NCI-H1105 (cell line): ENCODE measurements around the gene C1orf116.
A peak's percentile ranks its signal among the peaks of the same experiment; 100 is the strongest.

Experiments
- DNase-seq: peaks from one replicate; lab custom pipeline; 2025; lab: John Stamatoyannopoulos, UW

C1orf116 gene

GRCh38 chr1:206987873-206988272 is 44.7 kb downstream of the C1orf116 start:
- no peak for DNase-seq

DNA sequence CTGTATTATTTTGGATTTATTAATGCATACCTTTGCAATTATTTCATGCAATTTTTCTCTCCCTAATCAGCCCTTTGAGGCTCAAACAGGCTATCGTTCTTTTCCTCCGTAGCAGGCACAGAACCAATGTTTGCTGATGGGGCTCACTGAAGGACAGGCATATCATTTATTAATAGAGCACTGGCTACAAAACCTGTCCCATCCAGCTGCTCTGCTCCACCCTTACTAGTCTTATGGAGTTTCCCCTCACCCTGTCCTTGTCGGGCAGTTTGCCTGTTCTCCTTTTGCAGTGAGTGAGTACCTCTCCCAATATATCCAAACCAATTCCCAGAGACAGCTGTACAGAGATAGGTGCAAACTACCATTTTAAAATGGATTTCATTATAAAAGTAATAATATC is 45.7 kb downstream of the C1orf116 start:
- DNase-seq, result no peak

DNA sequence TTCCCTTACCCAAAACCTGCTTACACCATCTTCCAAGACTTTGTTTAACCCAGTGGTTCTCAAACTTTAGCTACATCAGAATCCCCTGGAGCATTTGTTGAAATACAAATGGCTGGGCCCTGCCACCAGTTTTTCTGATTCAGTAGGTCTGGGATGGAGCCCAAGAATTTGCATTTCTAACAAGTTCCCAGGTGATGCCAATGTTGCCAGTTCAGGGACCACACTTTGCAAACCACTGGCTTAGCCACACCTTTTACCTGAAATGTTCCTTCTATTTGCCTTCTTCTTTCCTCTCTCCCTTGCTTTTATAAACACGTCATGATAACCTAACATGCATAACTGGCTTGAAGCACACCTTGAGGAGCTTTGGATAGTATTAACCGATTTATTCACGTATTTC is 46.2 kb downstream of the C1orf116 start:
- DNase-seq, result no peak

GRCh38 chr1:206985162-206985749 is 47.3 kb downstream of the C1orf116 start:
- no peak for DNase-seq

- peak; percentile 24 for DNase-seq
Measured at GRCh38 chr1:206982216-206982615, 50.3 kb downstream of the C1orf116 start.

GRCh38 chr1:206979379-206980043 is 53.0 kb downstream of the C1orf116 start:
- DNase-seq, result no peak

GRCh38 chr1:206978259-206978658 is 54.3 kb downstream of the C1orf116 start:
- DNase-seq, result no peak

- DNase-seq, result peak; percentile 79
Measured at GRCh38 chr1:206975306-206975705, 57.2 kb downstream of the C1orf116 start.

GRCh38 chr1:206974140-206974539 is 58.4 kb downstream of the C1orf116 start:
- no peak for DNase-seq

- DNase-seq, result no peak
Measured at GRCh38 chr1:206972728-206973127, 59.8 kb downstream of the C1orf116 start.

GRCh38 chr1:206971029-206971655 is 61.4 kb downstream of the C1orf116 start:
- DNase-seq, result no peak

DNA sequence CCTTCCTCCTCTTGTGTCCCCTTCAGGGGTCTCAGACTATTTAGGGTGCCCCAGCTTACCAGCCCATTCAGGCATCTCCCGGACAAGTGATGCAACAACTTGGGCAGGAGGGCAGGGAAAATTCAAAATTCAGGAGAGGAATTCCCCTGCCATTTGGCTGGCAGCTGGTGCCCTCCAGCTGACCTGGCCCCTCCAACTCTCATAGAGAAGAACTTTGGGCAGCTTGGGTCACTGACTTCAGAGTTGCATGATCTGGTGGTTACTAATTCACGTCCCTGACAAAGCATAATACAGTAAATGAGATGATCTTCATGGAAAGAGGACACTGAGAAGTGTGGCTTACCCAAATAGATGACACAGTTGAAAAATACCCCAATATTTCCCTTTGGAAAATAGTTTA is 62.1 kb downstream of the C1orf116 start, which contains the start of gene FCAMR:
TSS of gene FCAMR (minus strand) at position 15 of the 400 bp plus-strand sequence. CDS start 335 bp downstream, outside the sequence.
- DNase-seq, result no peak

DNA sequence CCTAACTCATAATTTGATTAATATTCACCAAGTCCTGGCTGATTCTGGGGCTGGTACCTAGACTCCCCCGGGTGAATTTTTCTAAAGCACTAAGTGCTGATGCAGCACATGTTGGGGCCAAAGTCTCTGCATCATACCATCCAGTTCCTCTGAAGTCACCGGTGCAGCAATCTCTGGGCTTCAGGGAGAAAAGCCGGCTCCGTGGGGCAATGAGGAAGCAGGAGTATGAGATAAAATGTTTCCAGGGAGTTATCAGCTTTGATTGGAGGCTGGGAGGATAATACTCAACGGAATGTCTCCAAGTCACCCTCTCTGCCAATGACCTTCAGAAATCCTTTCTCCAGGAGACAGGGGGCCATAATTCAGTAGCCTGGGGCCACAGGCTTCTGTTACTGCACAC is 63.5 kb downstream of the C1orf116 start:
- DNase-seq, result no peak
